Neuronal stem cell (in vitro differentiated cells): ENCODE data around the gene MID1.

ENCODE experiments used
- DNase-seq: peaks from one replicate; pipeline ENCODE4 v3.0.0-alpha.2; 2013; ENCODE audit warnings: low spot score
- H2AFZ ChIP-seq: one replicate; pipeline ENCODE4 v1.6.1; 2013; ENCODE audit warnings: mild to moderate bottlenecking, low read length, inconsistent platforms
- H2AK5ac ChIP-seq: 2 replicates; pipeline ENCODE4 v1.6.1; 2013; ENCODE audit warnings: low read depth, mild to moderate bottlenecking, inconsistent platforms, low read length, moderate library complexity, mixed read lengths
- H2BK120ac ChIP-seq: 2 replicates; pipeline ENCODE4 v1.6.1; 2013; ENCODE audit warnings: low read depth, mild to moderate bottlenecking, inconsistent platforms, low read length, moderate library complexity, mixed read lengths
- H2BK12ac ChIP-seq: one replicate; pipeline ENCODE4 v1.6.1; 2013; ENCODE audit warnings: low read length, inconsistent platforms
- H2BK15ac ChIP-seq: 2 replicates; pipeline ENCODE4 v1.6.1; 2013; ENCODE audit warnings: mild to moderate bottlenecking, low read length, inconsistent platforms, mixed read lengths
- H2BK5ac ChIP-seq: one replicate; pipeline ENCODE4 v1.6.1; 2013; ENCODE audit warnings: inconsistent platforms, mild to moderate bottlenecking, low read length, moderate library complexity
- H3K14ac ChIP-seq: one replicate; pipeline ENCODE4 v1.6.1; 2013; ENCODE audit warnings: low read length, inconsistent platforms
- H3K18ac ChIP-seq: 2 replicates; pipeline ENCODE4 v1.6.1; 2013; ENCODE audit warnings: low read length, inconsistent platforms
- H3K23ac ChIP-seq: 2 replicates; pipeline ENCODE4 v1.6.1; 2013; ENCODE audit warnings: low read depth, mild to moderate bottlenecking, mixed read lengths, low read length, inconsistent platforms; ENCODE audit not compliant: poor library complexity
- H3K27ac ChIP-seq: replicated peaks from 3 replicates; pipeline ENCODE4 v1.5.1; 2013; ENCODE audit warnings: low read length, inconsistent platforms
- H3K27me3 ChIP-seq, 3 experiments: 2 replicates each; pipeline ENCODE4 v1.6.1; 2013; ENCODE audit warnings: low read length in 3 of 3, mild to moderate bottlenecking in 2 of 3, inconsistent platforms in 1 of 3, low read depth in 1 of 3, mixed read lengths in 1 of 3, moderate library complexity in 1 of 3; ENCODE audit not compliant: control insufficient read depth in 3 of 3, insufficient read depth in 3 of 3
- H3K36me3 ChIP-seq, 2 donors: replicated peaks in 1 of 2; 2 replicates each; pipeline ENCODE4 v1.6.1; 2013; ENCODE audit warnings: low read length in 2 of 2; ENCODE audit not compliant: control insufficient read depth in 2 of 2, insufficient read depth in 2 of 2
- H3K4ac ChIP-seq: 2 replicates; pipeline ENCODE4 v1.6.1; 2013; ENCODE audit warnings: inconsistent platforms, mild to moderate bottlenecking, low read length, moderate library complexity
- H3K4me1 ChIP-seq, 2 donors: 1 replicate in 1 of 2; 2 replicates in 1 of 2; pipeline ENCODE4 v1.6.1; 2013; ENCODE audit warnings: low read length in 2 of 2, low read depth in 1 of 2; ENCODE audit not compliant: control insufficient read depth in 2 of 2, insufficient read depth in 1 of 2
- H3K4me2 ChIP-seq: one replicate; pipeline ENCODE4 v1.6.1; 2013; ENCODE audit warnings: mild to moderate bottlenecking, low read length, inconsistent platforms; ENCODE audit not compliant: insufficient read depth, poor library complexity, severe bottlenecking
- H3K4me3 ChIP-seq, 2 donors: 2 replicates each; pipeline ENCODE4 v1.5.1; 2013; ENCODE audit warnings: low read length in 2 of 2, mild to moderate bottlenecking in 2 of 2, inconsistent platforms in 1 of 2, moderate library complexity in 1 of 2
- H3K79me1 ChIP-seq: one replicate; pipeline ENCODE4 v1.6.1; 2013; ENCODE audit warnings: low read depth, mild to moderate bottlenecking, inconsistent platforms, low read length, moderate library complexity
- H3K9ac ChIP-seq: one replicate; pipeline ENCODE4 v1.6.1; 2013; ENCODE audit warnings: mild to moderate bottlenecking, low read depth, low read length, inconsistent platforms; ENCODE audit not compliant: poor library complexity
- H3K9me3 ChIP-seq, 2 donors: replicated peaks in 1 of 2; 2 replicates each; pipeline versions ENCODE3 to v1.6.1; 2013; ENCODE audit warnings: low read length in 2 of 2, mild to moderate bottlenecking in 2 of 2, inconsistent platforms in 1 of 2, low read depth in 1 of 2, mixed read lengths in 1 of 2, moderate library complexity in 1 of 2; ENCODE audit not compliant: control insufficient read depth in 2 of 2, insufficient read depth in 1 of 2
- H4K8ac ChIP-seq: one replicate; pipeline ENCODE4 v1.6.1; 2013; ENCODE audit warnings: low read depth, mild to moderate bottlenecking, inconsistent platforms, low read length, moderate library complexity
- H4K91ac ChIP-seq: one replicate; pipeline ENCODE4 v1.6.1; 2013; ENCODE audit warnings: low read length, low read depth, mild to moderate bottlenecking, inconsistent platforms; ENCODE audit not compliant: poor library complexity
- WGBS, 2 donors: extraction: QIAGEN DNeasy Blood & Tissue Kit; methylation state at CpG; one replicate each; pipeline ENCODE4 v1.1.7; 2013; ENCODE audit warnings: missing lambda C conversion rate in 2 of 2, mixed read lengths in 1 of 2; ENCODE audit not compliant: insufficient read length in 2 of 2, insufficient replicate concordance in 1 of 2; ENCODE audit errors: extremely low coverage in 2 of 2; 5-methylcytosine and 5-hydroxymethylcytosine counted together

Gene MID1

DNA sequence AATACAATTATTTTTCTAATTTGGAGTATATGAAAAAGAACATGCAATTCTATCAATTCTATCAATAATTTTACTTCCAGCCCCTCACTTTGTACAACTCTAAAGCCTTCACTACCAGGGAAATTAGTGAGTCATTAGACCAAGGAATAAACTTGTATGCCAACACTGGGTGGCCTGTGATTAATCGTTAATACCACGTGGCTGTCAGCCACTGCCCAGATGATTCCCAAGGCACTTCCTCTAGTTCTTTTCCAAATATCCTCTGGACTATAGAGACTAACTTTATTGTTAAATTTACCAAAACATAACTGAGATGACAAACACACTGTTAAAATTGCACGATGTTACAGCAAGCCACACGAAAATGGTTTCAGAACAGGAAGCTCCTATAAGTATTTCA is 45.7 kb downstream of the MID1 start:
- H3K9me3 ChIP-seq = peaks cover 0 to 11% of the 10 kb centered on the region in 2 donors
- no peak overlapping the region for H2AK5ac ChIP-seq
- no peak overlapping the region for H2BK120ac ChIP-seq
- peaks cover 0 to 5% of the 10 kb centered on the region in 2 donors for H3K4me1 ChIP-seq
- H2BK15ac ChIP-seq = no peak overlapping the region
- H2AFZ ChIP-seq = no peak overlapping the region
- H3K18ac ChIP-seq = no peak overlapping the region
- no peak overlapping the region for H4K91ac ChIP-seq
- no peak overlapping the region for H2BK5ac ChIP-seq
- H3K4ac ChIP-seq = no peak overlapping the region
- no peak overlapping the region for H2BK12ac ChIP-seq
- no peak overlapping the region for H3K27ac ChIP-seq
- no peak for DNase-seq
- no CpG with 5 or more reads among the region's 4 CpGs for WGBS, 2 donors
- no peak overlapping the region for H4K8ac ChIP-seq
- H3K14ac ChIP-seq = no peak overlapping the region
- H3K79me1 ChIP-seq = no peaks in the 10 kb centered on the region
- H3K23ac ChIP-seq = no peak overlapping the region
- peaks cover 0 to 10% of the 10 kb centered on the region in 2 donors for H3K36me3 ChIP-seq
- H3K4me2 ChIP-seq = no peak overlapping the region
- H3K9ac ChIP-seq = no peak overlapping the region
- H3K27me3 ChIP-seq = no peaks in the 10 kb centered on the region
- H3K4me3 ChIP-seq = no peak overlapping the region

DNA sequence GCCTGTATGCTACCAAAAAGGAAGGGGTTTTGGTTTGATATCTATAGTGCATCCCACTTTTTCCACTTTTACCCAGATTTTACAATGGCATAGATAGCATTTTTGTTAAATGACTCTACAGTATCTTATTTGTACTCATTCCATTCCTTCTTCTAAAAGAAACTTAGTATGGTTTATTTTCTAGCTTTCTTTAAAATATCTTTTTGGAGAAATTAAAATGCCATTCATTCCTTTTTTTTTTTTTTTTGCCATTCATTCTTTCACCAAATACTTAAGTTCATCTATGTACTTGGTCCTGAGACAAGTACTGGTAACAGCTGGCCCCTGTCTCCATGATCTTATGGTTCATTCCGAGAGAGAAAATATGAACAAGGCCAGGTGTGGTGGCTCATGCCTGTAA is 49.1 kb downstream of the MID1 start:
- H3K36me3 ChIP-seq = peaks cover 3 to 23% of the 10 kb centered on the region in 2 donors
- H2BK12ac ChIP-seq = no peak overlapping the region
- no peaks in the 10 kb centered on the region for H3K27me3 ChIP-seq
- peaks cover 0 to 2% of the 10 kb centered on the region in 2 donors for H3K4me1 ChIP-seq
- H4K8ac ChIP-seq = no peak overlapping the region
- H3K4ac ChIP-seq = no peak overlapping the region
- H3K9me3 ChIP-seq = peaks cover 0 to 15% of the 10 kb centered on the region in 2 donors
- H3K79me1 ChIP-seq = no peaks in the 10 kb centered on the region
- H2BK5ac ChIP-seq = no peak overlapping the region
- H3K18ac ChIP-seq = no peak overlapping the region
- DNase-seq = no peak
- H3K14ac ChIP-seq = no peak overlapping the region
- no peak overlapping the region for H3K4me3 ChIP-seq
- WGBS, 2 donors = no CpG with 5 or more reads among the region's 1 CpG
- H3K9ac ChIP-seq = no peak overlapping the region
- no peak overlapping the region for H2BK120ac ChIP-seq
- no peak overlapping the region for H2BK15ac ChIP-seq
- H3K4me2 ChIP-seq = no peak overlapping the region
- H2AFZ ChIP-seq = no peak overlapping the region
- H4K91ac ChIP-seq = no peak overlapping the region
- H3K27ac ChIP-seq = no peak overlapping the region
- no peak overlapping the region for H2AK5ac ChIP-seq
- no peak overlapping the region for H3K23ac ChIP-seq

DNA sequence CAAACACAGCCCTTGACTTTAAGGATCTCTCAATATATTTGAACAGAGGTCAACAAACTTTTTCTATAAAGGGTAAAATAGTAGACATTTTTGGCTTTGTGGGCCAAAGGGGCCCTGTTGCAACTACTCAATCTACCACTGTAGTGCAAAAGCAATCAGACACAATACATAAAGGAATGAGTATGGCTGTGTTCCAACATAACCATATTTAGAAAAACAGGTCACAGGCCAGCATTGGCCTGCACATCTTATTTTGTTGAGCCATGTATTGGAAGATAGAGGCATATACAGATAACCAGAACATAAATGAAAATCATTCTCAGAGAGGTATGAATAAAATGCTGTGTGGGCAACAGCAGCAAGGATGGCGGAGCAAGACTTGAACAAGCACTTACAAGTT is 49.8 kb downstream of the MID1 start:
- Histone ChIP-seq H2AK5ac (no peak overlapping the region), H2BK12ac (no peak overlapping the region), H2BK15ac (no peak overlapping the region), H3K4me3 (no peak overlapping the region), H3K9me3 (peaks cover 0 to 15% of the 10 kb centered on the region in 2 donors), H3K27ac (no peak overlapping the region), H2AFZ (no peak overlapping the region), H3K4me1 (peaks cover 0 to 2% of the 10 kb centered on the region in 2 donors), H3K14ac (no peak overlapping the region), H3K9ac (no peak overlapping the region), H2BK120ac (no peak overlapping the region), H3K18ac (no peak overlapping the region), H3K23ac (no peak overlapping the region), H3K4me2 (no peak overlapping the region), H3K79me1 (no peaks in the 10 kb centered on the region), H4K91ac (no peak overlapping the region), H3K27me3 (no peaks in the 10 kb centered on the region), H3K36me3 (peaks cover 3 to 30% of the 10 kb centered on the region in 2 donors), H2BK5ac (no peak overlapping the region), H3K4ac (no peak overlapping the region), H4K8ac (no peak overlapping the region)
- no CpG with 5 or more reads among the region's 1 CpG for WGBS, 2 donors
- no peak for DNase-seq

DNA sequence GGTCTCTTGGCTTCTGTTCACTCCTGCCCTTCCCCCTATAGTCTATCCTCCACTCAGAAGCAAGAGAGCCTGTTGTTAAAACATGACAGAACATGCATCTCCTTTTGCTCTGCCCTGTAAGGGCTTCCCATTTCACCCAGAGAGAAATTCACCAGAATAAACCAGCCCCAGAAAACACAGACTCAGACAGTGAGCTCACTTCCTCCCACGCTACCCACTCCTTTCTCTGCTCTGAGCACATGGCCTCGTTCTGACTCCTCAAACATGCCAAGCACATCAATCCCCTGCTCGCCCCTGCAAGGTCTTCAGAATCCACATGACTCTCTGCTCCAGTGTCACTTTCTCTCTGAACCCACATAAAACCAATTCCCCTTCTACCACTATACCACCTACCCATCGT is 50.4 kb downstream of the MID1 start:
- Histone ChIP-seq H2AK5ac (no peak overlapping the region), H3K9ac (no peak overlapping the region), H3K23ac (no peak overlapping the region), H3K4me1 (peaks cover 0 to 2% of the 10 kb centered on the region in 2 donors), H3K4me3 (no peak overlapping the region), H2BK12ac (no peak overlapping the region), H3K4ac (no peak overlapping the region), H3K36me3 (peaks cover 3 to 36% of the 10 kb centered on the region in 2 donors), H2BK5ac (no peak overlapping the region), H3K9me3 (peaks cover 0 to 15% of the 10 kb centered on the region in 2 donors), H2BK15ac (no peak overlapping the region), H3K27me3 (no peaks in the 10 kb centered on the region), H3K18ac (no peak overlapping the region), H4K8ac (no peak overlapping the region), H2BK120ac (no peak overlapping the region), H3K79me1 (no peaks in the 10 kb centered on the region), H3K4me2 (no peak overlapping the region), H4K91ac (no peak overlapping the region), H3K14ac (no peak overlapping the region), H2AFZ (no peak overlapping the region), H3K27ac (no peak overlapping the region)
- no peak for DNase-seq
- WGBS, 2 donors = 100% methylated on average over 1 of the region's 4 CpGs; no CpG with 5 or more reads in 1 of the 2 donors
